Liver (tissue), 9 donors: Measurements from ENCODE around the gene MYO7A. TPM values are rescaled to one million over a fixed set of nuclear protein-coding genes. Genes with fewer than 3 reads are reported as not detected.
A peak's percentile ranks its signal among the peaks of the same experiment; 100 is the strongest.

ENCODE experiments used
- DNase-seq: peaks from one replicate; pipeline ENCODE4 v3.0.0-alpha.2; 2017; ENCODE audit warnings: low spot score
- H3K27ac ChIP-seq, 2 donors: one replicate each; pipeline ENCODE4 v1.7.0; 2013; ENCODE audit warnings: inconsistent platforms in 2 of 2, low read length in 2 of 2, control low read depth in 1 of 2, low read depth in 1 of 2, mild to moderate bottlenecking in 1 of 2
- H3K27me3 ChIP-seq, 4 donors: one replicate each; pipeline versions ENCODE4 v1.6.1 to v1.7.0; 2013; ENCODE audit warnings: low read length in 3 of 4, inconsistent platforms in 1 of 4, mild to moderate bottlenecking in 1 of 4, moderate library complexity in 1 of 4; ENCODE audit not compliant: control insufficient read depth in 4 of 4, insufficient read depth in 4 of 4
- H3K36me3 ChIP-seq, 4 donors: one replicate each; pipeline versions ENCODE4 v1.6.1 to v1.7.0; 2013; ENCODE audit warnings: low read length in 3 of 4, mild to moderate bottlenecking in 3 of 4, low read depth in 1 of 4, moderate library complexity in 1 of 4; ENCODE audit not compliant: control insufficient read depth in 4 of 4, insufficient read depth in 3 of 4
- H3K4me1 ChIP-seq, 4 donors: one replicate each; pipeline versions ENCODE4 v1.6.1 to v1.7.0; 2013; ENCODE audit warnings: low read length in 3 of 4, mild to moderate bottlenecking in 3 of 4, moderate library complexity in 1 of 4; ENCODE audit not compliant: control insufficient read depth in 4 of 4, insufficient read depth in 4 of 4
- H3K4me3 ChIP-seq, 3 donors: one replicate each; pipeline versions ENCODE4 v1.6.1 to v1.7.0; 2013; ENCODE audit warnings: low read length in 3 of 3, control low read depth in 1 of 3, low read depth in 1 of 3, mild to moderate bottlenecking in 1 of 3
- H3K9ac ChIP-seq, 2 donors: one replicate each; pipeline ENCODE4 v1.7.0; 2013; ENCODE audit warnings: low read length in 2 of 2, mild to moderate bottlenecking in 2 of 2, moderate library complexity in 2 of 2, control low read depth in 1 of 2, low read depth in 1 of 2
- H3K9me3 ChIP-seq, 4 donors: one replicate each; pipeline versions ENCODE4 v1.6.1 to v1.7.0; 2013; ENCODE audit warnings: low read length in 3 of 4; ENCODE audit not compliant: control insufficient read depth in 4 of 4
- EGR1 ChIP-seq, 2 donors: IDR thresholded peaks; 2 replicates each; pipeline ENCODE4 v1.6.1; 2016 to 2018; ENCODE audit warnings: antibody characterized with exemption in 2 of 2, low read depth in 2 of 2
- FOXA1 ChIP-seq: IDR thresholded peaks from 2 replicates; pipeline ENCODE4 v1.6.1; 2016; ENCODE audit warnings: antibody characterized with exemption
- FOXA2 ChIP-seq: IDR thresholded peaks from 2 replicates; pipeline ENCODE4 v1.6.1; 2016; ENCODE audit warnings: antibody characterized with exemption
- GABPA ChIP-seq, 2 donors: IDR thresholded peaks in 1 of 2; conservative IDR thresholded peaks in 1 of 2; 2 replicates each; pipeline ENCODE4 v1.6.1; 2016; ENCODE audit warnings: antibody characterized with exemption in 2 of 2, mild to moderate bottlenecking in 1 of 2, moderate library complexity in 1 of 2
- HNF4A ChIP-seq, 2 donors: conservative IDR thresholded peaks; 2 replicates each; pipeline ENCODE4 v1.6.1; 2016; ENCODE audit warnings: antibody characterized with exemption in 2 of 2, mild to moderate bottlenecking in 2 of 2
- HNF4G ChIP-seq: IDR thresholded peaks from 2 replicates; pipeline ENCODE4 v1.6.1; 2016; ENCODE audit warnings: antibody characterized with exemption
- JUND ChIP-seq, 2 donors: IDR thresholded peaks; 2 replicates each; pipeline ENCODE4 v1.6.1; 2016; ENCODE audit warnings: antibody characterized with exemption in 2 of 2
- NR2F2 ChIP-seq: IDR thresholded peaks from 2 replicates; pipeline ENCODE4 v1.6.1; 2016; ENCODE audit warnings: antibody characterized with exemption
- RAD21 ChIP-seq, 2 donors: IDR thresholded peaks; 2 replicates each; pipeline ENCODE4 v1.6.1; 2016; ENCODE audit warnings: antibody characterized with exemption in 2 of 2, mild to moderate bottlenecking in 2 of 2
- RXRA ChIP-seq, 2 donors: IDR thresholded peaks; 2 replicates each; pipeline ENCODE4 v1.6.1; 2017 to 2018; ENCODE audit warnings: antibody characterized with exemption in 2 of 2, mild to moderate bottlenecking in 1 of 2
- SP1 ChIP-seq: IDR thresholded peaks from 2 replicates; pipeline ENCODE4 v1.6.1; 2018; ENCODE audit warnings: antibody characterized with exemption, mild to moderate bottlenecking
- TAF1 ChIP-seq: conservative IDR thresholded peaks from 2 replicates; pipeline ENCODE4 v1.6.1; 2016; ENCODE audit warnings: antibody characterized with exemption, mild to moderate bottlenecking
- YY1 ChIP-seq: IDR thresholded peaks from 2 replicates; pipeline ENCODE4 v1.6.1; 2016; ENCODE audit warnings: antibody characterized with exemption, mild to moderate bottlenecking
- WGBS: extraction: QIAGEN DNeasy Blood & Tissue Kit; methylation state at CpG from one replicate; pipeline ENCODE4 v1.1.7; 2013; 5-methylcytosine and 5-hydroxymethylcytosine counted together
- polyA plus RNA-seq, 2 donors: library from polyadenylated mRNA; stranded (reverse) in 1 of 2; unstranded in 1 of 2; fragments of 200-250 nt in 1 of 2; fragments of >200 nt in 1 of 2; fragmentation: Nextera tagmentation in 1 of 2; extraction: Ambion mirVana in 1 of 2; gene quantifications; one replicate each; pipeline versions ENCODE4 v1.2.1 to v1.2.3, GENCODE V29; 2013 to 2015
- total RNA-seq, 2 donors: library from RNA; depleted of rRNA; stranded (reverse); fragments of >200 nt; gene quantifications; one replicate each; pipeline ENCODE4 v1.2.3, GENCODE V29; 2014
- TF ChIP-seq, protein P1 (sequence below): IDR thresholded peaks from 2 replicates; pipeline ENCODE4 v1.6.1; 2016; ENCODE audit warnings: antibody characterized with exemption
- TF ChIP-seq, protein P2 (sequence below): IDR thresholded peaks from 2 replicates; pipeline ENCODE4 v1.6.1; 2016; ENCODE audit warnings: antibody characterized with exemption
- TF ChIP-seq, protein P3 (sequence below): IDR thresholded peaks from 2 replicates; pipeline ENCODE4 v1.6.1; 2016; ENCODE audit warnings: antibody characterized with exemption
- TF ChIP-seq, protein P4 (sequence below): IDR thresholded peaks from 2 replicates; pipeline ENCODE4 v1.6.1; 2016; ENCODE audit warnings: antibody characterized with exemption, mild to moderate bottlenecking
- TF ChIP-seq, protein P5 (sequence below): fragments of 150-350 bp; IDR thresholded peaks from 2 replicates; pipeline ENCODE4 v1.5.1; 2017; ENCODE audit warnings: improper control_type of control experiment, low read depth, low read length; ENCODE audit not compliant: missing input control
- donor health status: healthy.
- donor health status: healthy.
- donor health status: healthy.
- donor health status: healthy.
- donor health status: healthy.

MYO7A gene
- total and polyA plus RNA-seq, 4 donors = 7.3 to 33.6 (median 11.3) TPM

DNA sequence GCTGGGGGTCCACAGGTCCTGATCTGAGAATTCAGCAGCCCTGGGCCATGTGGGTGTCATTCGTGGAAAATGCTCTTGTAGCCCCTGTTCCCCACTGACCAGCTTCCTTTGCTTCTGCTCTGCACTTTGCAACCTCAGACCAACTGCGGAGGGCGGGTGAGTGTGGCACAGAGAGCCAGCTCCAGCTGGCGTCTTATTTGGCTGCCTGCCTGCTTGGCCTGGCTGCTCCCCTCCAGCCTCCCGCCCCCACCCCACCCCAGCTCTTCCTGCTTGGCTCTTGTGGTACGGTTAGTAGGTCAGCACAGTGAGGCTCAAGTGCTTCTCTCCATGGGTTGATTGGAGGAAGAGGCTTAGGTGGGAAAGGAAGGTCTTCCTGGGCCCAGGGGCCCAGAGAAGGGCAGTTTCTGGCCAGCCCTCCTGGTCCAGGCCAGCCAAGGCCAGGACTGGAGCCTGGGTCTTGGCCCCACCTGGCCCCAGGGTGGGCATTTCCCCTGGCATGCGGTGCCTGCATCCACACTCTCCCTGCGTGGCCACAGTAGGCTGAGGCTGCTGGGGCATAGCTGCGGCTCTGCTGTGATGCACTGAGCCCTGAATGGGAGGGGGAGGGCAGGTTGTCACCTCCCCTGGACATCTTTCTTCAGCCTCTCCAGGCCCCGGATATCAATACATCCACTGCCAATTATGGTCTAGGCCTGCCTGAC is 26.5 kb downstream of the MYO7A start:
- peaks cover 9 to 22% (median 16%) of the 10 kb centered on the region in 4 donors for H3K4me1 ChIP-seq
- H3K9ac ChIP-seq = no peak overlapping the region
- H3K4me3 ChIP-seq = no peak overlapping the region
- no peak overlapping the region for H3K27ac ChIP-seq
- no peak for DNase-seq
- H3K36me3 ChIP-seq = peaks cover 0 to 20% (median 5%) of the 10 kb centered on the region in 4 donors
- WGBS = 44% methylated on average over 10 of the region's 10 CpGs
- TF ChIP-seq, protein P1, sequence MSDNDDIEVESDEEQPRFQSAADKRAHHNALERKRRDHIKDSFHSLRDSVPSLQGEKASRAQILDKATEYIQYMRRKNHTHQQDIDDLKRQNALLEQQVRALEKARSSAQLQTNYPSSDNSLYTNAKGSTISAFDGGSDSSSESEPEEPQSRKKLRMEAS = no peak
- TF ChIP-seq TAF1 = no peak
- TF ChIP-seq, protein P2, sequence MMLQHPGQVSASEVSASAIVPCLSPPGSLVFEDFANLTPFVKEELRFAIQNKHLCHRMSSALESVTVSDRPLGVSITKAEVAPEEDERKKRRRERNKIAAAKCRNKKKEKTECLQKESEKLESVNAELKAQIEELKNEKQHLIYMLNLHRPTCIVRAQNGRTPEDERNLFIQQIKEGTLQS = no peak
- TF ChIP-seq, protein P3, sequence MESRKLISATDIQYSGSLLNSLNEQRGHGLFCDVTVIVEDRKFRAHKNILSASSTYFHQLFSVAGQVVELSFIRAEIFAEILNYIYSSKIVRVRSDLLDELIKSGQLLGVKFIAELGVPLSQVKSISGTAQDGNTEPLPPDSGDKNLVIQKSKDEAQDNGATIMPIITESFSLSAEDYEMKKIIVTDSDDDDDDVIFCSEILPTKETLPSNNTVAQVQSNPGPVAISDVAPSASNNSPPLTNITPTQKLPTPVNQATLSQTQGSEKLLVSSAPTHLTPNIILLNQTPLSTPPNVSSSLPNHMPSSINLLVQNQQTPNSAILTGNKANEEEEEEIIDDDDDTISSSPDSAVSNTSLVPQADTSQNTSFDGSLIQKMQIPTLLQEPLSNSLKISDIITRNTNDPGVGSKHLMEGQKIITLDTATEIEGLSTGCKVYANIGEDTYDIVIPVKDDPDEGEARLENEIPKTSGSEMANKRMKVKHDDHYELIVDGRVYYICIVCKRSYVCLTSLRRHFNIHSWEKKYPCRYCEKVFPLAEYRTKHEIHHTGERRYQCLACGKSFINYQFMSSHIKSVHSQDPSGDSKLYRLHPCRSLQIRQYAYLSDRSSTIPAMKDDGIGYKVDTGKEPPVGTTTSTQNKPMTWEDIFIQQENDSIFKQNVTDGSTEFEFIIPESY = no peak
- no peak for TF ChIP-seq FOXA1
- peak in 1 of 2 donors; percentile 13 for TF ChIP-seq HNF4A (conservative IDR thresholded peaks at IDR 0.05)
- no peak for TF ChIP-seq YY1
- no peak for TF ChIP-seq EGR1 (IDR thresholded peaks at IDR 0.05; ENCODE audit: low read depth in 2 of 2)
- no peaks in the 10 kb centered on the region for H3K9me3 ChIP-seq
- H3K27me3 ChIP-seq = no peaks in the 10 kb centered on the region

DNA sequence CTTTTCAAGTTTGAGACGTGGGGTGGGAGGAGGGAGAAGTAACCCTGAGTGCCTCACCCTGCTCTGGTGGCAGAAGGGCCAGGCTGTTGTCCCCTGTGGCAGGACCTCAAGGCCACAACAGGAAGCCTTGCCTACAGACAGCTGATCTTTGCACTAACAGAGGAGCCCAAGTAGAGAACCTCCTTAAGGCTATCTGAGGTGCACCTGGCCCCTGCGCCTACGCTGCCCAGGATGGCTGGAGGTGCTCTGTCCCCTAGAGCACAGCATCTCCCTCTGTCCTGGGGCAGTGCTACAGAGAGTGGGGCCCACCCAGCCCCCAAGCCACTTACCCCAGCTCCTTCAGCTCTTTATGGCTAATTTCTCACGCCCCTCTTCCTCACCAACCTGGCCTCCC is 27.0 kb downstream of the MYO7A start:
- peaks cover 9 to 22% (median 16%) of the 10 kb centered on the region in 4 donors for H3K4me1 ChIP-seq
- no peak for DNase-seq
- H3K9me3 ChIP-seq = no peaks in the 10 kb centered on the region
- H3K9ac ChIP-seq = no peak overlapping the region
- H3K27ac ChIP-seq = no peak overlapping the region
- no peak for TF ChIP-seq RXRA (IDR thresholded peaks at IDR 0.05)
- TF ChIP-seq JUND (IDR thresholded peaks at IDR 0.05) = no peak
- TF ChIP-seq, protein P3 = no peak
- no peak for TF ChIP-seq HNF4A (conservative IDR thresholded peaks at IDR 0.05)
- TF ChIP-seq, protein P1 = no peak
- TF ChIP-seq, protein P4, sequence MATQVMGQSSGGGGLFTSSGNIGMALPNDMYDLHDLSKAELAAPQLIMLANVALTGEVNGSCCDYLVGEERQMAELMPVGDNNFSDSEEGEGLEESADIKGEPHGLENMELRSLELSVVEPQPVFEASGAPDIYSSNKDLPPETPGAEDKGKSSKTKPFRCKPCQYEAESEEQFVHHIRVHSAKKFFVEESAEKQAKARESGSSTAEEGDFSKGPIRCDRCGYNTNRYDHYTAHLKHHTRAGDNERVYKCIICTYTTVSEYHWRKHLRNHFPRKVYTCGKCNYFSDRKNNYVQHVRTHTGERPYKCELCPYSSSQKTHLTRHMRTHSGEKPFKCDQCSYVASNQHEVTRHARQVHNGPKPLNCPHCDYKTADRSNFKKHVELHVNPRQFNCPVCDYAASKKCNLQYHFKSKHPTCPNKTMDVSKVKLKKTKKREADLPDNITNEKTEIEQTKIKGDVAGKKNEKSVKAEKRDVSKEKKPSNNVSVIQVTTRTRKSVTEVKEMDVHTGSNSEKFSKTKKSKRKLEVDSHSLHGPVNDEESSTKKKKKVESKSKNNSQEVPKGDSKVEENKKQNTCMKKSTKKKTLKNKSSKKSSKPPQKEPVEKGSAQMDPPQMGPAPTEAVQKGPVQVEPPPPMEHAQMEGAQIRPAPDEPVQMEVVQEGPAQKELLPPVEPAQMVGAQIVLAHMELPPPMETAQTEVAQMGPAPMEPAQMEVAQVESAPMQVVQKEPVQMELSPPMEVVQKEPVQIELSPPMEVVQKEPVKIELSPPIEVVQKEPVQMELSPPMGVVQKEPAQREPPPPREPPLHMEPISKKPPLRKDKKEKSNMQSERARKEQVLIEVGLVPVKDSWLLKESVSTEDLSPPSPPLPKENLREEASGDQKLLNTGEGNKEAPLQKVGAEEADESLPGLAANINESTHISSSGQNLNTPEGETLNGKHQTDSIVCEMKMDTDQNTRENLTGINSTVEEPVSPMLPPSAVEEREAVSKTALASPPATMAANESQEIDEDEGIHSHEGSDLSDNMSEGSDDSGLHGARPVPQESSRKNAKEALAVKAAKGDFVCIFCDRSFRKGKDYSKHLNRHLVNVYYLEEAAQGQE = no peak
- no peak for TF ChIP-seq EGR1 (IDR thresholded peaks at IDR 0.05; ENCODE audit: low read depth in 2 of 2)
- no peak for TF ChIP-seq FOXA2
- no peak for TF ChIP-seq NR2F2
- no peak for TF ChIP-seq TAF1
- TF ChIP-seq, protein P5, sequence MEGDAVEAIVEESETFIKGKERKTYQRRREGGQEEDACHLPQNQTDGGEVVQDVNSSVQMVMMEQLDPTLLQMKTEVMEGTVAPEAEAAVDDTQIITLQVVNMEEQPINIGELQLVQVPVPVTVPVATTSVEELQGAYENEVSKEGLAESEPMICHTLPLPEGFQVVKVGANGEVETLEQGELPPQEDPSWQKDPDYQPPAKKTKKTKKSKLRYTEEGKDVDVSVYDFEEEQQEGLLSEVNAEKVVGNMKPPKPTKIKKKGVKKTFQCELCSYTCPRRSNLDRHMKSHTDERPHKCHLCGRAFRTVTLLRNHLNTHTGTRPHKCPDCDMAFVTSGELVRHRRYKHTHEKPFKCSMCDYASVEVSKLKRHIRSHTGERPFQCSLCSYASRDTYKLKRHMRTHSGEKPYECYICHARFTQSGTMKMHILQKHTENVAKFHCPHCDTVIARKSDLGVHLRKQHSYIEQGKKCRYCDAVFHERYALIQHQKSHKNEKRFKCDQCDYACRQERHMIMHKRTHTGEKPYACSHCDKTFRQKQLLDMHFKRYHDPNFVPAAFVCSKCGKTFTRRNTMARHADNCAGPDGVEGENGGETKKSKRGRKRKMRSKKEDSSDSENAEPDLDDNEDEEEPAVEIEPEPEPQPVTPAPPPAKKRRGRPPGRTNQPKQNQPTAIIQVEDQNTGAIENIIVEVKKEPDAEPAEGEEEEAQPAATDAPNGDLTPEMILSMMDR = no peak
- TF ChIP-seq RAD21 (IDR thresholded peaks at IDR 0.05) = no peak
- TF ChIP-seq, protein P2 = no peak
- TF ChIP-seq FOXA1 = no peak
- no peak for TF ChIP-seq YY1
- no peak for TF ChIP-seq SP1
- TF ChIP-seq HNF4G = no peak
- TF ChIP-seq GABPA (IDR thresholded peaks at IDR 0.05 in 1 of 2, conservative IDR thresholded peaks at IDR 0.05 in 1 of 2) = no peak
- H3K36me3 ChIP-seq = peaks cover 0 to 20% (median 5%) of the 10 kb centered on the region in 4 donors
- no peaks in the 10 kb centered on the region for H3K27me3 ChIP-seq
- 97% methylated on average over 3 of the region's 4 CpGs for WGBS
- no peak overlapping the region for H3K4me3 ChIP-seq
